Hepatocyte (in vitro differentiated cells): ENCODE results near the gene TBC1D30. TPM values are rescaled to one million over a fixed set of nuclear protein-coding genes. Genes with fewer than 3 reads are reported as not detected.

ENCODE experiments used
- DNase-seq: peaks from one replicate; pipeline ENCODE4 v3.0.0-alpha.2; 2016; ENCODE audit warnings: low spot score
- H2AFZ ChIP-seq: fragments of 200-600 bp; sonication (generic); 2 replicates; pipeline ENCODE4 v1.6.0; 2016; ENCODE audit warnings: antibody characterized with exemption, mild to moderate bottlenecking
- H3K27ac ChIP-seq: fragments of 200-600 bp; sonication (generic); 2 replicates; pipeline ENCODE4 v1.5.1; 2016; ENCODE audit warnings: mild to moderate bottlenecking
- H3K27me3 ChIP-seq: fragments of 200-600 bp; sonication (generic); 2 replicates; pipeline ENCODE4 v1.6.1; 2016
- H3K36me3 ChIP-seq: fragments of 200-600 bp; sonication (generic); replicated peaks from 2 replicates; pipeline ENCODE4 v1.5.1; 2016; ENCODE audit warnings: low read depth; ENCODE audit not compliant: insufficient read depth
- H3K4me1 ChIP-seq: fragments of 200-600 bp; sonication (generic); 2 replicates; pipeline ENCODE4 v1.5.1; 2016; ENCODE audit warnings: mild to moderate bottlenecking, moderate library complexity; ENCODE audit not compliant: insufficient read depth
- H3K4me2 ChIP-seq: fragments of 200-600 bp; sonication (generic); 2 replicates; pipeline ENCODE4 v1.6.0; 2016
- H3K4me3 ChIP-seq: fragments of 200-600 bp; sonication (generic); 2 replicates; pipeline ENCODE4 v1.5.1; 2016; ENCODE audit warnings: mild to moderate bottlenecking
- H3K79me2 ChIP-seq: fragments of 200-600 bp; sonication (generic); 2 replicates; pipeline ENCODE4 v1.6.0; 2017; ENCODE audit warnings: mild to moderate bottlenecking
- H3K9me2 ChIP-seq: fragments of 200-600 bp; sonication (generic); replicated peaks from 2 replicates; pipeline ENCODE4 v1.6.0; 2017; ENCODE audit warnings: mild to moderate bottlenecking; ENCODE audit not compliant: insufficient read depth
- H3K9me3 ChIP-seq: fragments of 200-600 bp; sonication (generic); 2 replicates; pipeline ENCODE4 v1.5.1; 2016; ENCODE audit warnings: low read depth, mild to moderate bottlenecking
- H4K20me1 ChIP-seq: fragments of 200-600 bp; sonication (generic); 2 replicates; pipeline ENCODE4 v1.6.0; 2016; ENCODE audit warnings: mild to moderate bottlenecking; ENCODE audit not compliant: insufficient read depth, poor library complexity, severe bottlenecking
- EZH2 ChIP-seq: fragments of 200-600 bp; sonication (generic); IDR thresholded peaks from 2 replicates; pipeline ENCODE4 v1.6.1; 2016; ENCODE audit warnings: antibody characterized with exemption, mild to moderate bottlenecking, borderline replicate concordance
- EZH2phosphoT487 ChIP-seq: fragments of 200-600 bp; sonication (generic); IDR thresholded peaks from one replicate; pipeline ENCODE4 v1.6.1; 2018; ENCODE audit warnings: antibody characterized with exemption, mild to moderate bottlenecking, low read depth, moderate library complexity; ENCODE audit not compliant: unreplicated experiment, severe bottlenecking
- whole genome bisulfite sequencing: methylation state at CpG from one replicate; pipeline ENCODE4 v1.1.6; 2016; ENCODE audit warnings: low lambda C conversion rate; ENCODE audit errors: missing lambda C conversion rate; 5-methylcytosine and 5-hydroxymethylcytosine counted together
- polyA plus RNA-seq: library from polyadenylated mRNA; unstranded; fragments of >200 nt; fragmentation: Nextera tagmentation; extraction: Ambion mirVana; gene quantifications from 2 replicates; pipeline ENCODE4 v1.2.1, GENCODE V29; 2016
- total RNA-seq: library from RNA; depleted of rRNA; stranded (reverse); fragments of >200 nt; gene quantifications from 2 replicates; pipeline ENCODE4 v1.2.3, GENCODE V29; 2014
- TF ChIP-seq, protein P1 (sequence below): fragments of 200-600 bp; sonication (generic); IDR thresholded peaks from 2 replicates; pipeline ENCODE4 v1.5.1; 2016; ENCODE audit warnings: antibody characterized with exemption, mild to moderate bottlenecking; ENCODE audit not compliant: poor library complexity

Gene TBC1D30
- total and polyA plus RNA-seq, 2 experiments from 2014 or later: 5.3 to 5.6 TPM

DNA sequence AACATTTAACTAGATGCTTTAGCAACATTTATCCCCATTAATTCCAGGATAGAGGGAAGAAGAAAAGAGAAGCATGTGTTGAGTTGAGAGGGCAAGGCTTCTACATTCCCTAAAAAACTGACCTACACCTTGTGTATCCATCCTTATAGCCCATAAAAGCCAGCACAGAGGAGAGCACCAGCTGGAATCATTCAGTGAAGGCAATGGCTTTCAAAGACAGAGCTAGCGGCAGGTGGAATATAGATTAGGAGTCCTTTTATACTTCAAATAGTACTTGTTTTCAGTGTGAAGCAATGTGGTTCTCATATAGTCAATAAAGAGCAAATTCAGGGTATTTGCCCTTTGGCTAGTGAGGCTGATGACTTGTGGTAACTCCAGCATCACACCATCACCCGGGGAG, 94.4 kb downstream of the TBC1D30 start:
- WGBS: 94% methylated on average over 2 of the region's 2 CpGs
- Histone ChIP-seq H3K9me3 (no peaks in the 10 kb centered on the region), H3K4me3 (no peak overlapping the region)

DNA sequence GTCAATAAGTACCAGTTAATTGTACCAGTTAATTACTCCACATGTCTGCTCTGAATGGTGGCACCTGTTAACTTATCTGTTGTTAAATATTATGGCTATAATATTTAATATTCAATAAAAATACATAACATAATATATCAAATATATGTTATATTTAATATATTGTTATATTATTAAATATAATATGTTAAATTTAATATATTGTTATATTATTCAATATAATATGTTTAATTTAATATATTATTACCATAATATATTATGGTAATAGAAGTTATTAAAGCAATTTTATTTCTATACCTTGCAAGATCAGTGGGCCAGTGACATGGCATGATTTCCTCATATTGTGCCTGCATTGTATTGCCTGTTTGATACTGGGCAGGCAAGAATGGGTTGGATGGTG, 98.4 kb downstream of the TBC1D30 start:
- H3K27me3 ChIP-seq: no peaks in the 10 kb centered on the region
- no peak overlapping the region for H3K4me3 ChIP-seq
- no peaks in the 10 kb centered on the region for H3K9me3 ChIP-seq
- no peak overlapping the region for H2AFZ ChIP-seq
- no peaks in the 10 kb centered on the region for H4K20me1 ChIP-seq
- no peak for DNase-seq
- no peak for TF ChIP-seq EZH2phosphoT487
- TF ChIP-seq, protein P1, sequence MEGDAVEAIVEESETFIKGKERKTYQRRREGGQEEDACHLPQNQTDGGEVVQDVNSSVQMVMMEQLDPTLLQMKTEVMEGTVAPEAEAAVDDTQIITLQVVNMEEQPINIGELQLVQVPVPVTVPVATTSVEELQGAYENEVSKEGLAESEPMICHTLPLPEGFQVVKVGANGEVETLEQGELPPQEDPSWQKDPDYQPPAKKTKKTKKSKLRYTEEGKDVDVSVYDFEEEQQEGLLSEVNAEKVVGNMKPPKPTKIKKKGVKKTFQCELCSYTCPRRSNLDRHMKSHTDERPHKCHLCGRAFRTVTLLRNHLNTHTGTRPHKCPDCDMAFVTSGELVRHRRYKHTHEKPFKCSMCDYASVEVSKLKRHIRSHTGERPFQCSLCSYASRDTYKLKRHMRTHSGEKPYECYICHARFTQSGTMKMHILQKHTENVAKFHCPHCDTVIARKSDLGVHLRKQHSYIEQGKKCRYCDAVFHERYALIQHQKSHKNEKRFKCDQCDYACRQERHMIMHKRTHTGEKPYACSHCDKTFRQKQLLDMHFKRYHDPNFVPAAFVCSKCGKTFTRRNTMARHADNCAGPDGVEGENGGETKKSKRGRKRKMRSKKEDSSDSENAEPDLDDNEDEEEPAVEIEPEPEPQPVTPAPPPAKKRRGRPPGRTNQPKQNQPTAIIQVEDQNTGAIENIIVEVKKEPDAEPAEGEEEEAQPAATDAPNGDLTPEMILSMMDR: no peak
- no peak overlapping the region for H3K27ac ChIP-seq
- no peaks in the 10 kb centered on the region for H3K9me2 ChIP-seq
- no peaks in the 10 kb centered on the region for H3K4me1 ChIP-seq
- H3K4me2 ChIP-seq: no peak overlapping the region
- H3K36me3 ChIP-seq: no peaks in the 10 kb centered on the region
- H3K79me2 ChIP-seq: no peaks in the 10 kb centered on the region

More for the DNA sequence above, 94.4 kb downstream of the TBC1D30 start:
- Histone ChIP-seq H4K20me1 (no peaks in the 10 kb centered on the region), H3K9me2 (no peaks in the 10 kb centered on the region), H3K4me2 (no peak overlapping the region), H3K79me2 (no peaks in the 10 kb centered on the region), H3K4me1 (peaks cover 9% of the 10 kb centered on the region), H3K27me3 (no peaks in the 10 kb centered on the region), H3K36me3 (no peaks in the 10 kb centered on the region), H3K27ac (no peak overlapping the region), H2AFZ (no peak overlapping the region)
- TF ChIP-seq EZH2phosphoT487 (no peak), EZH2 (no peak)
- TF ChIP-seq, protein P1: no peak
- DNase-seq: no peak

DNA sequence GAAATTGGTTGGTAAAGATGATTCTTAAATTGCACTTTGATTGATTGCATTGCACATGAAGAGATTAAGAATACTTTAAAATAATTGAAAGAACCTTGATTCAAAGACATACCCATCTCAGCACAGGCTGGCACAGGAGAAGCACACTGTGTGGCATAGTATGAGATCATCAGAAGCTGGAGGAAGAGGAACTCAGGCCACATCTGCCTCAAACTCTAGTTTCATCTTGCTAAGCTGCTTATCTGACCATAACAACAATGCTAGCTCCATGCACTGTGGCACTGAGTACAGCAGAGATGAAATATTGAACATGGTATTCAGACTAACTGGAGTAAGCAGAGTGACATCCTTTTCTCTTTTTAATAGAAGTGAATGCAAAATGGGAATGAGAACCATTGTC, 99.1 kb downstream of the TBC1D30 start:
- H3K79me2 ChIP-seq: no peaks in the 10 kb centered on the region
- no peaks in the 10 kb centered on the region for H3K4me1 ChIP-seq
- no peak overlapping the region for H2AFZ ChIP-seq
- no peaks in the 10 kb centered on the region for H3K9me3 ChIP-seq
- no peak overlapping the region for H3K4me2 ChIP-seq
- no peak overlapping the region for H3K27ac ChIP-seq
- no peak for DNase-seq
- no peaks in the 10 kb centered on the region for H3K9me2 ChIP-seq
- TF ChIP-seq, protein P1: no peak
- no peak for TF ChIP-seq EZH2
- no peak for TF ChIP-seq EZH2phosphoT487
- no peaks in the 10 kb centered on the region for H3K36me3 ChIP-seq
- H4K20me1 ChIP-seq: no peaks in the 10 kb centered on the region
- H3K4me3 ChIP-seq: no peak overlapping the region
- H3K27me3 ChIP-seq: no peaks in the 10 kb centered on the region

Other genes starting within 250 kb of the TBC1D30 start
- 20.0 and 22.3 TPM in 2 replicates for gene RASSF3, start 214.2 kb upstream of the TBC1D30 start, total RNA-seq
- gene RASSF3, start 214.2 kb upstream of the TBC1D30 start, polyA plus RNA-seq: 5.1 and 7.8 TPM in 2 replicates
- gene GNS, start 65.2 kb upstream of the TBC1D30 start, total RNA-seq: 193 and 199 TPM in 2 replicates
- gene GNS, start 65.2 kb upstream of the TBC1D30 start, polyA plus RNA-seq: 82.1 and 88.0 TPM in 2 replicates